GM12892 (cell line): ENCODE measurements around the gene GULP1. TPM values are rescaled to one million over a fixed set of nuclear protein-coding genes. Genes with fewer than 3 reads are reported as not detected.

Source experiments
- DNase-seq: peaks from one replicate; pipeline ENCODE4 v3.0.0; 2011; ENCODE audit not compliant: insufficient read length
- FAIRE-seq: peaks from 2 replicates; lab custom pipeline; 2011; peaks lifted over from hg19 to GRCh38; lab: Jason Lieb, UNC
- POLR2A ChIP-seq: IDR thresholded peaks from 2 replicates; pipeline ENCODE4 v1.6.1; 2011; ENCODE audit warnings: low read depth, low read length, control low read depth
- POLR2AphosphoS5 ChIP-seq: IDR thresholded peaks from 2 replicates; pipeline ENCODE4 v1.6.1; 2011; ENCODE audit warnings: low read depth, low read length, control low read depth
- TAF1 ChIP-seq: IDR thresholded peaks from 2 replicates; pipeline ENCODE4 v1.6.1; 2011; ENCODE audit warnings: low read depth, mild to moderate bottlenecking, control low read depth, low read length, borderline replicate concordance
- polyA plus RNA-seq: library from polyadenylated mRNA; unstranded; fragments of >200 nt; gene quantifications from one replicate; pipeline ENCODE4 v1.2.1, GENCODE V29; 2012; ENCODE audit warnings: missing spikeins, inconsistent platforms; ENCODE audit not compliant: missing spikeins

Gene GULP1, protein sequence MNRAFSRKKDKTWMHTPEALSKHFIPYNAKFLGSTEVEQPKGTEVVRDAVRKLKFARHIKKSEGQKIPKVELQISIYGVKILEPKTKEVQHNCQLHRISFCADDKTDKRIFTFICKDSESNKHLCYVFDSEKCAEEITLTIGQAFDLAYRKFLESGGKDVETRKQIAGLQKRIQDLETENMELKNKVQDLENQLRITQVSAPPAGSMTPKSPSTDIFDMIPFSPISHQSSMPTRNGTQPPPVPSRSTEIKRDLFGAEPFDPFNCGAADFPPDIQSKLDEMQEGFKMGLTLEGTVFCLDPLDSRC
- polyA plus RNA-seq: not detected

GRCh38 chr2:188291617-188292347, at the start of gene GULP1:
GULP1 (plus strand) TSS chr2:188291874; CDS start chr2:188477703, 185,829 bp downstream.
- FAIRE-seq: no peak
- DNase-seq: no peak
- TF ChIP-seq POLR2AphosphoS5 (no peak), POLR2A (no peak), TAF1 (no peak)

- TF ChIP-seq TAF1: no peak
- TF ChIP-seq POLR2A: no peak
- TF ChIP-seq POLR2AphosphoS5: no peak
- DNase-seq (no peak), FAIRE-seq (no peak)
Observed at GRCh38 chr2:188243381-188243780, 48.3 kb upstream of the GULP1 start.

DNA sequence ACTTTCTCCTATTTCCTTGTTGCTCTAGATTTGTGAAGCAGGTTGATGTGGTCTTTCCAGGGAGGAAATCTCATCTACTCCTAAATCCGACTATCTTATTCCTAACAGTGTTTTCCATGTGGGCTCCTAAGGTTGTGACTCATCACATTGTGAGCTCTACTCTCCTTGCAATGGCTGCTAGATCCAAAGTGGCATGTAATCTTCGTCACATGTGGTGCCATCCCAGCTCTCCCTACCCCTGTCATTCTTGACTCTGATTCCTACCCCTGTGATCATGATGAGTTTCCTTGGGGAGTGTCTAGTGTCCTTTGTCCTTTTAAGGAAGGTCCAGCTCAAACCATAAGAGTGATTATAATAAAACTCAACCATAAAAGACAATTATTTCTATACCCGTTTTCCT, 47.3 kb upstream of the GULP1 start:
- TF ChIP-seq TAF1 (no peak), POLR2A (no peak), POLR2AphosphoS5 (no peak)
- FAIRE-seq (no peak), DNase-seq (no peak)

- DNase-seq (no peak), FAIRE-seq (no peak)
- TF ChIP-seq POLR2AphosphoS5 (no peak), POLR2A (no peak), TAF1 (no peak)
Observed at GRCh38 chr2:188245230-188245629, 46.4 kb upstream of the GULP1 start.

- TF ChIP-seq TAF1: no peak
- no peak for TF ChIP-seq POLR2A
- no peak for TF ChIP-seq POLR2AphosphoS5
- DNase-seq: no peak
- FAIRE-seq: no peak
Observed at GRCh38 chr2:188248513-188248912, 43.2 kb upstream of the GULP1 start.

GRCh38 chr2:188251034-188251433, 40.6 kb upstream of the GULP1 start:
- FAIRE-seq: no peak
- no peak for DNase-seq
- TF ChIP-seq POLR2AphosphoS5 (no peak), TAF1 (no peak), POLR2A (no peak)

GRCh38 chr2:188256420-188256819, 35.3 kb upstream of the GULP1 start:
- no peak for FAIRE-seq
- no peak for TF ChIP-seq POLR2AphosphoS5
- no peak for DNase-seq

DNA sequence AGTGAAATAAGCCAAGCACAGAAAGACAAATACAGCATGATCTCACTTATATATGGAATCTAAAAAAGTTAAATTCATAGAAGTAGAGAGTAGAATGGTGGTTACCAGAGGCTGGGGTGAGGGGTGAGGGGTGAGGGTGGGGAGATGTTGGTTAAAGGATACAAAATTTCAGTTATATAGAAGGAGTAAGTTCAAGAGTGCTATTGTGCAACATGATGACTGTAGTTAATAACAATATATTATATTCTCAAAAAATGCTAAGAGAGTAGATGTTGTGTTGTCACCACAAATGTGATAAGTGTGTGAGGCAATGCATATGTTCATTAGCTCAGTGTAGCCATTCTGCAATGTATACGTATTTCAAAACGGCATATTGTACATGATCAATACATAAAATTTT, 26.4 kb upstream of the GULP1 start:
- FAIRE-seq (no peak), DNase-seq (no peak)
- no peak for TF ChIP-seq POLR2AphosphoS5
- TF ChIP-seq TAF1: no peak

- TF ChIP-seq POLR2A: no peak
- TF ChIP-seq TAF1: no peak
- no peak for TF ChIP-seq POLR2AphosphoS5
- DNase-seq (no peak), FAIRE-seq (no peak)
Observed at GRCh38 chr2:188267776-188268175, 23.9 kb upstream of the GULP1 start.

DNA sequence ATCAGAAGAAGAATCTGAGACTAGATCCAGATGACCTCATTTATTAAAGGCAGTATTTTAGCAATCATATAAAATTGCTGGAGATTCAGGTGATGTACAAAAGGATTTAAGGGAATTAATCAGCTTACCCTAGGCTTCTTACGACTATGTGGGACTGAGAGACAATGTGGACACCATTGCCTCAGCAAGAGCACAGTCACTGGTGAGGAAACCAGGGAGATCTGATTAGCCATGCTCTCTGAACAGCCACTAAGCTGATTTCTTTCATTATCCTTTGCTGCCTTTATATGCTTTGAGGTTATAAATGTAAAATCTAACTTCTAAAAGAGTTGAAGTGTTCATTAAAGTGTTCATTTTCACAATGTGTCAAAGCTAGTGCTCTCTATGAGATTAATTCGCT, 22.7 kb upstream of the GULP1 start:
- no peak for DNase-seq
- FAIRE-seq: no peak
- TF ChIP-seq TAF1 (no peak), POLR2A (no peak)

DNA sequence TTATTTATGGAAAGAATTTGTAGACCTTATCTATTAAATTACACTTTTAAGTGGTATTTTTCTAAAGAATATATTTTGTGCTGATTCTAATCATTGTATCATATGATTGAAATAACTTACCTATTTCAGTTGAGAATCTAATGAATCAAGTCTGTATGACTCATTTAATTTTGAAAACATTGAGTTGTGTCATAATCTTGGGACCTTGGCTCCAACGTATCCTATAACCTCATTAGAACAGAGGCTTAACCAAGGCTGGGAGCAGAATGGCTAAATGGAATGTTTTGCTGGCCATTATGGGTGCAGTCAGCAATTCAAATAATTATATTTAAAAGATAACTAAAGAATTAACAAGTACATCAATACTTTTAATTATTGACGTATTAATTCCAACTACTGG, 19.6 kb upstream of the GULP1 start:
- DNase-seq: no peak
- TF ChIP-seq TAF1: no peak
- FAIRE-seq: no peak

DNA sequence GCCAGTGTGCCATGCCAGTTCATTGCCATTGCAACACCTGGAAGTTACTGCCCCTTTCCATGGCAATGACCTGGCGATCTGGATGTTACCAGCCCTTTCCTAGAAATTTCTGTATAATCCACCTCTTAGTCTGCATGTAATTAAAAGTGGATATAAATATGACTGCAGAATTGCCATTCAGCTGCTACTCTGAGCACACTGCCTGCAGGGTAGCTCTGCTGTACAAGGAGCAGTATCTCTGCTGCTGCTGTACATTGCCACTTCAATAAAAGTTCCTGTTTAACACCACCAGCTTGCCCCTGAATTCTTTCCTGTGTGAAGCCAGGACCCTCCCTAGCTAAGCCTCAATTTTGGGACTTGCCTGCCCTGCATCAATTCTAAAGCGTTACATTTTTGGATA, 17.4 kb upstream of the GULP1 start:
- DNase-seq (no peak), FAIRE-seq (no peak)
- no peak for TF ChIP-seq TAF1
- TF ChIP-seq POLR2A: no peak
- TF ChIP-seq POLR2AphosphoS5: no peak
